Measurements from ENCODE around the gene ARHGEF17.

- TF ChIP-seq ZNF136 (CRISPR knock-in tag; IDR thresholded peaks at IDR 0.05; ENCODE audit: low read depth) = no peak
- TF ChIP-seq ZNF501 (CRISPR knock-in tag; IDR thresholded peaks at IDR 0.05) = no peak
- TF ChIP-seq CTCF (CRISPR knock-in tag; IDR thresholded peaks at IDR 0.05) = no peak
Measured at GRCh38 chr11:73285721-73286120, 22.4 kb upstream of the ARHGEF17 start.

Data from HepG2 (cell line).